Loucy (cell line): ENCODE data around the gene CIBAR2.

Experiments used
- CTCF ChIP-seq: fragments of 200-600 bp; sonication (generic); conservative IDR thresholded peaks from 2 replicates; pipeline ENCODE4 v1.5.1; 2014; ENCODE audit warnings: mild to moderate bottlenecking, antibody characterized with exemption, low read length
- EZH2phosphoT487 ChIP-seq: fragments of 200-600 bp; IDR thresholded peaks from 2 replicates; pipeline ENCODE4 v1.6.1; 2018; ENCODE audit warnings: antibody characterized with exemption, mild to moderate bottlenecking, moderate library complexity, borderline replicate concordance

- TF ChIP-seq EZH2phosphoT487, result no peak
- TF ChIP-seq CTCF, result no peak
These were observed 11.8 kb upstream of the CIBAR2 start for GRCh38 chr16:85123891-85124635.
